Caco-2 (cell line): Measurements from ENCODE around the gene GLRA3. TPM values are rescaled to one million over a fixed set of nuclear protein-coding genes. Genes with fewer than 3 reads are reported as not detected.
"Not testable (repeated sequence)": the region's sequence is repeated elsewhere in the genome, so short reads cannot be mapped to it uniquely, and the experiment has no call there.

Source experiments
- BruUV-seq: library from RNA; stranded (reverse); fragments of 400-500 nt; replicated peaks from 2 replicates; lab custom pipeline; 2021; lab: Mats Ljungman, UMichigan
- CTCF ChIA-PET: fragments of 300-600 bp; sonication (Branson Sonifier 250); formaldehyde crosslinking; loops from one replicate; lab custom pipeline; 2022; ENCODE audit warnings: antibody characterized with exemption; lab: Charles Lee
- POLR2A ChIA-PET: fragments of 300-600 bp; sonication (Branson Sonifier 250); formaldehyde crosslinking; loops from one replicate; lab custom pipeline; 2022; ENCODE audit warnings: antibody characterized with exemption; lab: Charles Lee
- DNase-seq, 2 experiments: peaks; one replicate each; pipeline versions ENCODE4 v3.0.0 to v3.0.0-alpha.2; 2020 to 2022
- H3K27me3 ChIP-seq: replicated peaks from 2 replicates; pipeline ENCODE4 v1.6.0; 2011; ENCODE audit warnings: low read length; ENCODE audit not compliant: control insufficient read depth, insufficient read depth
- H3K36me3 ChIP-seq: 2 replicates; pipeline ENCODE4 v1.5.1; 2011; ENCODE audit warnings: low read length; ENCODE audit not compliant: control insufficient read depth, insufficient read depth
- H3K4me1 ChIP-seq: fragments of 250-450 bp; sonication (Bioruptor Pico); 2 replicates; pipeline ENCODE4 v1.5.1; 2020; ENCODE audit warnings: mild to moderate bottlenecking
- H3K4me3 ChIP-seq: 2 replicates; pipeline ENCODE4 v1.5.1; 2011; ENCODE audit warnings: low read depth, mild to moderate bottlenecking, control low read depth, low read length
- H3K9me3 ChIP-seq: fragments of 250-450 bp; sonication (Bioruptor Pico); 2 replicates; pipeline ENCODE4 v1.5.1; 2020; ENCODE audit warnings: mild to moderate bottlenecking, moderate library complexity
- H3K27ac Mint-ChIP-seq: one replicate; pipeline ENCODE4 v1.8.0; 2022; ENCODE audit warnings: mixed read lengths; ENCODE audit not compliant: unreplicated experiment
- H3K27me3 Mint-ChIP-seq: one replicate; pipeline ENCODE4 v1.8.0; 2022; ENCODE audit warnings: mixed read lengths; ENCODE audit not compliant: insufficient read depth, unreplicated experiment
- H3K36me3 Mint-ChIP-seq: one replicate; pipeline ENCODE4 v1.8.0; 2022; ENCODE audit warnings: mild to moderate bottlenecking, mixed read lengths; ENCODE audit not compliant: insufficient read depth, unreplicated experiment
- H3K4me1 Mint-ChIP-seq: one replicate; pipeline ENCODE4 v1.8.0; 2022; ENCODE audit warnings: low read depth, mixed read lengths; ENCODE audit not compliant: unreplicated experiment
- H3K4me3 Mint-ChIP-seq: one replicate; pipeline ENCODE4 v1.8.0; 2022; ENCODE audit warnings: mild to moderate bottlenecking, moderate library complexity, mixed read lengths; ENCODE audit not compliant: unreplicated experiment
- H3K9me3 Mint-ChIP-seq: one replicate; pipeline ENCODE4 v1.8.0; 2022; ENCODE audit warnings: mixed read lengths; ENCODE audit not compliant: unreplicated experiment
- CTCF ChIP-seq, 2 experiments: fragments of 200-600 bp in 1 of 2; IDR thresholded peaks; 1 replicate in 1 of 2; 2 replicates in 1 of 2; pipeline versions ENCODE4 v1.5.1 to v1.8.0; 2011 to 2022; ENCODE audit warnings: antibody characterized with exemption in 1 of 2, control low read depth in 1 of 2, inconsistent platforms in 1 of 2, low read depth in 1 of 2, low read length in 1 of 2, mild to moderate bottlenecking in 1 of 2, moderate library complexity in 1 of 2; ENCODE audit not compliant: insufficient read depth in 1 of 2, severe bottlenecking in 1 of 2, unreplicated experiment in 1 of 2
- intact Hi-C: fragments of 100-400 bp; cut with micrococcal nuclease; formaldehyde crosslinking; loops from one replicate; pipeline ENCODE4 v1.10.0; 2022; ENCODE audit not compliant: unreplicated experiment
- total RNA-seq: library from RNA; stranded (reverse); gene quantifications from 2 replicates; pipeline ENCODE4 v1.2.3, GENCODE V29; 2022

The GLRA3 gene
- total RNA-seq, 1 experiment from 2014 or later = not detected

- no peaks in the 10 kb centered on the region for H3K9me3 ChIP-seq
- H3K4me3 ChIP-seq = no peak overlapping the region
- no peak for DNase-seq
- Mint-ChIP-seq H3K4me1 (no peaks in the 10 kb centered on the region), H3K27me3 (peaks cover 9% of the 10 kb centered on the region), H3K36me3 (no peaks in the 10 kb centered on the region), H3K4me3 (no peak overlapping the region), H3K9me3 (no peaks in the 10 kb centered on the region), H3K27ac (no peak overlapping the region)
- TF ChIP-seq CTCF (IDR thresholded peaks at IDR 0.05; ENCODE audit: insufficient read depth in 1 of 2, low read depth in 1 of 2, low read length in 1 of 2, severe bottlenecking in 1 of 2, unreplicated experiment in 1 of 2) = no peak
- intact Hi-C loops = no loop called here
- H3K36me3 ChIP-seq = no peaks in the 10 kb centered on the region
- ChIA-PET CTCF (no interaction called here), POLR2A (no interaction called here)
- no peaks in the 10 kb centered on the region for H3K4me1 ChIP-seq
- no TSS peak for BruUV-seq
- no peaks in the 10 kb centered on the region for H3K27me3 ChIP-seq
Measured at GRCh38 chr4:174697202-174697601, 131.8 kb downstream of the GLRA3 start.

- intact Hi-C loops = no loop called here
- peaks cover 9% of the 10 kb centered on the region for H3K27me3 Mint-ChIP-seq
- H3K4me3 Mint-ChIP-seq = no peak overlapping the region
- no peak for TF ChIP-seq CTCF (IDR thresholded peaks at IDR 0.05; ENCODE audit: insufficient read depth in 1 of 2, low read depth in 1 of 2, low read length in 1 of 2, severe bottlenecking in 1 of 2, unreplicated experiment in 1 of 2)
- H3K4me1 Mint-ChIP-seq = no peaks in the 10 kb centered on the region
- no peaks in the 10 kb centered on the region for H3K9me3 ChIP-seq
- H3K36me3 Mint-ChIP-seq = no peaks in the 10 kb centered on the region
- no peak overlapping the region for H3K27ac Mint-ChIP-seq
- ChIA-PET CTCF (no interaction called here), POLR2A (no interaction called here)
- no TSS peak for BruUV-seq
- no peaks in the 10 kb centered on the region for H3K36me3 ChIP-seq
- H3K9me3 Mint-ChIP-seq = no peaks in the 10 kb centered on the region
- no peaks in the 10 kb centered on the region for H3K4me1 ChIP-seq
- no peaks in the 10 kb centered on the region for H3K27me3 ChIP-seq
- H3K4me3 ChIP-seq = no peak overlapping the region
- DNase-seq = no peak
Measured at GRCh38 chr4:174696657-174697056, 132.4 kb downstream of the GLRA3 start.

- H3K27ac Mint-ChIP-seq = not testable (repeated sequence)
Measured at GRCh38 chr4:174691876-174692275, 137.2 kb downstream of the GLRA3 start.

GRCh38 chr4:174690665-174691064 is 138.4 kb downstream of the GLRA3 start:
- DNase-seq = no peak
- H3K27me3 Mint-ChIP-seq = peaks cover 9% of the 10 kb centered on the region
- no peaks in the 10 kb centered on the region for H3K36me3 Mint-ChIP-seq
- no peaks in the 10 kb centered on the region for H3K4me1 Mint-ChIP-seq
- no TSS peak for BruUV-seq
- Histone ChIP-seq H3K9me3 (peaks cover 16% of the 10 kb centered on the region; the same call in 1 of the 2 replicates), H3K4me3 (no peak overlapping the region), H3K27me3 (no peaks in the 10 kb centered on the region), H3K4me1 (no peaks in the 10 kb centered on the region), H3K36me3 (no peaks in the 10 kb centered on the region)
- intact Hi-C loops = no loop called here
- H3K4me3 Mint-ChIP-seq = no peak overlapping the region
- H3K9me3 Mint-ChIP-seq = peaks cover 19% of the 10 kb centered on the region
- TF ChIP-seq CTCF (IDR thresholded peaks at IDR 0.05; ENCODE audit: insufficient read depth in 1 of 2, low read depth in 1 of 2, low read length in 1 of 2, severe bottlenecking in 1 of 2, unreplicated experiment in 1 of 2) = no peak
- H3K27ac Mint-ChIP-seq = no peak overlapping the region
- POLR2A ChIA-PET = no interaction called here
- CTCF ChIA-PET = no interaction called here

More at GRCh38 chr4:174691876-174692275, 137.2 kb downstream of the GLRA3 start:
- H3K4me3 Mint-ChIP-seq, BruUV-seq, H3K4me3 ChIP-seq, H3K27me3 Mint-ChIP-seq, CTCF ChIA-PET, H3K36me3 ChIP-seq, H3K36me3 Mint-ChIP-seq, POLR2A ChIA-PET, H3K4me1 ChIP-seq, DNase-seq, intact Hi-C loops, H3K27me3 ChIP-seq, H3K4me1 Mint-ChIP-seq: not testable (repeated sequence)
- peaks cover 16% of the 10 kb centered on the region; the same call in 1 of the 2 replicates for H3K9me3 ChIP-seq
- H3K9me3 Mint-ChIP-seq = peaks cover 19% of the 10 kb centered on the region
